ENCODE measurements around the gene FRRS1.
A peak's percentile ranks its signal among the peaks of the same experiment; 100 is the strongest.
"Not testable (repeated sequence)": the region's sequence is repeated elsewhere in the genome, so short reads cannot be mapped to it uniquely, and the experiment has no call there.

Gene FRRS1

GRCh38 chr1:99768104-99768503, 1.7 kb upstream of the FRRS1 start:
- H3K27ac ChIP-seq = no peak overlapping the region
- TF ChIP-seq ZFX (IDR thresholded peaks at IDR 0.05) = no peak
- TF ChIP-seq, protein P1, sequence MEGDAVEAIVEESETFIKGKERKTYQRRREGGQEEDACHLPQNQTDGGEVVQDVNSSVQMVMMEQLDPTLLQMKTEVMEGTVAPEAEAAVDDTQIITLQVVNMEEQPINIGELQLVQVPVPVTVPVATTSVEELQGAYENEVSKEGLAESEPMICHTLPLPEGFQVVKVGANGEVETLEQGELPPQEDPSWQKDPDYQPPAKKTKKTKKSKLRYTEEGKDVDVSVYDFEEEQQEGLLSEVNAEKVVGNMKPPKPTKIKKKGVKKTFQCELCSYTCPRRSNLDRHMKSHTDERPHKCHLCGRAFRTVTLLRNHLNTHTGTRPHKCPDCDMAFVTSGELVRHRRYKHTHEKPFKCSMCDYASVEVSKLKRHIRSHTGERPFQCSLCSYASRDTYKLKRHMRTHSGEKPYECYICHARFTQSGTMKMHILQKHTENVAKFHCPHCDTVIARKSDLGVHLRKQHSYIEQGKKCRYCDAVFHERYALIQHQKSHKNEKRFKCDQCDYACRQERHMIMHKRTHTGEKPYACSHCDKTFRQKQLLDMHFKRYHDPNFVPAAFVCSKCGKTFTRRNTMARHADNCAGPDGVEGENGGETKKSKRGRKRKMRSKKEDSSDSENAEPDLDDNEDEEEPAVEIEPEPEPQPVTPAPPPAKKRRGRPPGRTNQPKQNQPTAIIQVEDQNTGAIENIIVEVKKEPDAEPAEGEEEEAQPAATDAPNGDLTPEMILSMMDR (conservative IDR thresholded peaks at IDR 0.05) = no peak

DNA sequence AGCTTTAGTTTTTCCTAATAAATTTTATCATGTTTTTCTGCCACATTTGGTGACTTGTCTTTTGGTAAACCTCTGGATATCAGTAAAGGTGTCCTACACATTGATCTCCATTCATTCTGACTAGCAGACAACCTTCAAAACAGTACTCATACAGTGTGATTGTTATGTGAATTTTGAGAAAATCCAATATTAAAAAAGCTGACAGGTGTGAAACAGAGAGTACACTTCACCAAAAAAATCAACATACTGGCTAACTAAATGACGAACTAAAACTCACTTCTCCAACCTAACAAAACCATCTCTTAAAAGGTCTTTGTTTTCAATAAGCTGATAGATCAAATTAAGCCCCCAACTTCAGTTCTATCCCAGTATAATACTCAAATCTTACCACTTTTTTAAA, 1.5 kb downstream of the FRRS1 start:
- H3K27ac ChIP-seq = peak overlapping the region; percentile 14; the same call in 1 of the 2 replicates
- TF ChIP-seq ZFX (IDR thresholded peaks at IDR 0.05) = no peak
- TF ChIP-seq, protein P1 (conservative IDR thresholded peaks at IDR 0.05) = no peak

DNA sequence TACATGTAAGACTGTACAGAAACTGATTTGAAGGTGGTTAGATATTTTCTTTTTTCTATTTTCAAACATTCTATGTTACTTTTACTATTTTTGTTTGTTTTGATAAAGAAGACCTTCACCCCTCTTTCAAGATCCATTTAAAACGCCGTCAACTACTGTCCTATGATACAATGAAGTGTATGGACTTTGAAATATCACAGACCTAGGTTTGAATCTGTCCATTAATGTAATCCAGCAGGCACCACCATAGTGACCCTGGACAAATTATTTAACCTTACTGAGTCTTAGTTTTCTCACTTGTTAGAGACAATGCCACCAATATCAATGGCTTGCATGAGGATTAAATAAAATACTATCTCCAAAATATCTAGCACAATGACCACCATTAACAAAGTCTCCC, 2.0 kb downstream of the FRRS1 start:
- TF ChIP-seq, protein P1 (conservative IDR thresholded peaks at IDR 0.05) = no peak
- TF ChIP-seq ZFX (IDR thresholded peaks at IDR 0.05) = no peak
- H3K27ac ChIP-seq = no peak overlapping the region

- H3K27ac ChIP-seq = no peak overlapping the region
- TF ChIP-seq, protein P1 (conservative IDR thresholded peaks at IDR 0.05) = no peak
- no peak for TF ChIP-seq ZFX (IDR thresholded peaks at IDR 0.05)
Observed at GRCh38 chr1:99763956-99764355, 2.5 kb downstream of the FRRS1 start.

DNA sequence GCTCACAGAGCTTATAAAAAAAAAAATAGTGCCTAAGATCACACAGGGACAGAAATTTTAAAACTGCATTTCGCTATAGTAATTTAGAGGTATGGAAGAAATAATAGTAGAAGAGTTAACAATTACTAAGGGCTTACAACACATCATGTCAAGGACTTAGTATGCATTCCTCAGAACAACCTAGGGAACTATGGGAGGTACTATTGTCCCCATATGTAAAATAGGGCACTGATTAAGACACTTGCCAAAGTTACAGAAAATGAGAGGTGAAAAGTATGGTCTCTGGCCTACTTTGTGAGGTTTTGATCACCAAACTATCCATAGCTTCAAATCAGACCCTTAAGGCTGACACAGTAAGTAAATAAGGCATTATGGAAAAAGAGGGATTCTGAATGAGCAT, 4.7 kb downstream of the FRRS1 start:
- no peak for TF ChIP-seq ZFX (IDR thresholded peaks at IDR 0.05)
- TF ChIP-seq, protein P1 (conservative IDR thresholded peaks at IDR 0.05) = no peak
- no peak overlapping the region for H3K27ac ChIP-seq

GRCh38 chr1:99759518-99760160, 6.8 kb downstream of the FRRS1 start:
- no peak overlapping the region; the same call in 1 of the 2 replicates for H3K27ac ChIP-seq
- TF ChIP-seq, protein P1 (conservative IDR thresholded peaks at IDR 0.05) = no peak
- TF ChIP-seq ZFX (IDR thresholded peaks at IDR 0.05) = no peak

- H3K27ac ChIP-seq = not testable (repeated sequence)
Observed at GRCh38 chr1:99758686-99759517, 7.5 kb downstream of the FRRS1 start.

Measured in C4-2B (cell line).